Thymus (tissue), 11 donors: ENCODE results near the gene COL16A1. TPM values are rescaled to one million over a fixed set of nuclear protein-coding genes. Genes with fewer than 3 reads are reported as not detected.

Source experiments
- DNase-seq, 9 donors: peaks; one replicate each; pipeline ENCODE4 v3.0.0-alpha.2; 2013; ENCODE audit warnings: low spot score in 9 of 9, low read depth in 6 of 9, missing footprints in 1 of 9
- H3K27ac ChIP-seq, 2 donors: one replicate each; pipeline ENCODE4 v1.5.1; 2013; ENCODE audit warnings: control low read depth in 1 of 2, low read depth in 1 of 2, low read length in 1 of 2, mild to moderate bottlenecking in 1 of 2, moderate library complexity in 1 of 2
- H3K27me3 ChIP-seq, 2 donors: one replicate each; pipeline ENCODE4 v1.5.1; 2013; ENCODE audit warnings: low read length in 1 of 2; ENCODE audit not compliant: control insufficient read depth in 2 of 2, insufficient read depth in 1 of 2
- H3K36me3 ChIP-seq, 2 donors: one replicate each; pipeline ENCODE4 v1.5.1; 2013; ENCODE audit warnings: low read length in 1 of 2, mild to moderate bottlenecking in 1 of 2, moderate library complexity in 1 of 2; ENCODE audit not compliant: control insufficient read depth in 2 of 2, insufficient read depth in 2 of 2
- H3K4me1 ChIP-seq, 2 donors: one replicate each; pipeline ENCODE4 v1.5.1; 2013; ENCODE audit warnings: low read length in 2 of 2; ENCODE audit not compliant: control insufficient read depth in 2 of 2, insufficient read depth in 2 of 2
- H3K4me3 ChIP-seq, 2 donors: one replicate each; pipeline ENCODE4 v1.5.1; 2013; ENCODE audit warnings: low read length in 2 of 2, control low read depth in 1 of 2, mild to moderate bottlenecking in 1 of 2
- H3K9me3 ChIP-seq, 2 donors: one replicate each; pipeline ENCODE4 v1.5.1; 2013; ENCODE audit warnings: low read length in 1 of 2, mild to moderate bottlenecking in 1 of 2; ENCODE audit not compliant: control insufficient read depth in 2 of 2, insufficient read depth in 1 of 2
- WGBS: extraction: QIAGEN DNeasy Blood & Tissue Kit; methylation state at CpG from one replicate; pipeline ENCODE4 v1.1.7; 2013; 5-methylcytosine and 5-hydroxymethylcytosine counted together
- polyA plus RNA-seq: library from polyadenylated mRNA; stranded (reverse); fragments of 200-250 nt; gene quantifications from one replicate; pipeline ENCODE4 v1.2.3, GENCODE V29; 2013
- total RNA-seq: library from RNA; stranded (reverse); fragments of 120-200 nt; gene quantifications from one replicate; pipeline ENCODE4 v1.2.4, GENCODE V29; 2013
- donor health status: healthy.

COL16A1 gene
- total and polyA plus RNA-seq, 2 donors = 32.9 to 39.3 TPM

DNA sequence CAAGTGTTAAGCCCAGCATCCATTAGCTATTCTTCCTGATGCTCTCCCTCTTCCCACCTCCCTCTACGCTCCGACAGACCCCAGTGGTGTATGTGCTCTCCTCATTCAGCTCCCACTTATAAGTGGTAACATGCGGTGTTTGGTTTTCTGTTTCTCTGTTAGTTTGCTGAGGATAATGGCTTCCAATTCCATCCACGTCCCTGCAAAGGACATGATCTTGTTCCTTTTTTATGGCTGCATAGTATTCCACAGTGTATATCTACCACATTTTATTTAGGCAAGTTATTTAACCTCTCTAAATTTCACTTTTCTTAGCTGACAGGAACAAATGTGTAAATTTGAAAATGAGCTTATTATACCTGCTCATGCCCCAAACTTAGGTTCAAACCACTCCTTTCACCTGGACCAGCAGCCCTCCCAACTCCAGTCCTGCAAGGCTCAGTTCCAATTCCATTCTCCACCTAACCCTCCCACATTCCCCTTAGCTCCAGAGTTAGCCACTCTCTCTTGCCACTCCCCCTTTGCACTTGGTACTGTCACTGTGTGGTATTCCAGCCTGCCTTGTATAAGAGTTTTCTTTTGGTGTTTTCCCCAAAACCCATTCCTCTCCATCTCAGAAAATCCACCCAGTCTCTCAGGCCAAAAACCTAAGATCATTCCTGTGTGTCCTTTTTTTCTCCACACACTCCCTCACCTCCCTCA is 57.4 kb downstream of the COL16A1 start:
- Histone ChIP-seq H3K9me3 (peaks cover 0 to 1% of the 10 kb centered on the region in 2 donors), H3K27ac (no peak overlapping the region), H3K36me3 (peaks cover 0 to 2% of the 10 kb centered on the region in 2 donors), H3K4me3 (no peak overlapping the region), H3K4me1 (peaks cover 8 to 33% of the 10 kb centered on the region in 2 donors), H3K27me3 (no peaks in the 10 kb centered on the region)
- no peak for DNase-seq
- 99% methylated on average over 4 of the region's 4 CpGs for WGBS

DNA sequence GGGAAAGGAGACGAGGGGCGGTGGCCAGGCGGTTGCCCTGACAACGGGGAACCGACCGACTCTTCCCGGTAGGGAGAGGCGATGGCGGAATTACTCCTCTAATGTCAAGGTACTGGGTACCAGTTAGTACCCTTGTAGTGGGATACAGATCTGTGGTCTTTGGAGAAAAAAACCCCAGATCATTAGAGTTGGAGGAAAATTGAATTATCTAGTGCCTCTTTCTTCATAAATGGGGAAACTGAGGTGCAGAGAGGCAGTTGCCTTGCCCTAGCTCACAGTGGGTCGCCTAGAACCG is 58.6 kb downstream of the COL16A1 start:
- Histone ChIP-seq H3K4me3 (peak overlapping the region; percentile 79 to 80), H3K27ac (peak overlapping the region; percentile 92 to 97), H3K4me1 (peaks cover 8 to 30% of the 10 kb centered on the region in 2 donors), H3K27me3 (no peaks in the 10 kb centered on the region), H3K36me3 (peaks cover 0 to 4% of the 10 kb centered on the region in 2 donors), H3K9me3 (peaks cover 0 to 1% of the 10 kb centered on the region in 2 donors)
- WGBS = 2% methylated on average over 11 of the region's 11 CpGs
- DNase-seq = no peak

DNA sequence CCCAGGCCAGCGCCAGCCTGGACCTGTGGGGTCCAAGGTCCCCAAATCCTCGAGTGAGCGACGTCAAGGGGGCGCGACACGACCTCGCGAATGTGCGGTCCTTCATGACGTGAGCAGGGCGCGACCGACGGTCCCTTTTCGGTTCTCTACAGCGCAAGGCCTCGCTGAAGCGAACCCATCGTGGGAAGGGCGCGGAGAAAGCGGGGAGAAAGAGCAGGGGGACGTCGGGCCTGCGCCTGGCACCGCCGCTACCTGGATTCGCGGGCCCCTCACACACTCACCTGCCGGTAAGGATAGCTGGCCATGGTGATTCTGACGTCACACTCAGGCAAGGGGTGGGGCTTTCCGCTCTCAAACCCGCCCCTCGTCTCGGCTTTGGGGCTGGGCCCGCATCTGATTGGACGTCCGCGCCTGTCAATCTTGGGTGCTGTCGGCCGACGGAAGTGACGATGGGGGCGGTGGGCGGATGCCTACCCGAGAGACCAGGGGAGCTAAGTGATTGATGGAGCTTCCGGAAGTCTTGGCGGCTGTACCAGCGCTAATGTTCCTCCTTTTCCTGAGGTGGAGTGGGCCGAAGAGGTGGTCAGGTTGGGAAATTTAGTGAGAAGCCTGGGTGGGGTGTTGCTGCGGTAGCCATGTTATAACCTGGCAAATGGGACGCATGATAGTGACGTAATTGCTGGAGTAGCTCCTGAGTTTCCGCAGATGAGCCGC is 59.1 kb downstream of the COL16A1 start, which contains the start of gene PEF1:
Gene PEF1 (minus strand): TSS at position 317 of the 714 bp plus-strand sequence. CDS start 12 bp downstream, at position 305.
- Histone ChIP-seq H3K36me3 (peaks cover 0 to 4% of the 10 kb centered on the region in 2 donors), H3K4me3 (peak within 1 kb of the TSS; percentile 79 to 80), H3K27ac (peak within 1 kb of the TSS; percentile 92 to 97), H3K27me3 (no peaks in the 10 kb centered on the region), H3K4me1 (peaks cover 10 to 30% of the 10 kb centered on the region in 2 donors), H3K9me3 (peaks cover 0 to 1% of the 10 kb centered on the region in 2 donors)
- DNase-seq = peak; percentile 97 to 99 (median 98)
- under 1% methylated on average over 56 of the region's 56 CpGs for WGBS

DNA sequence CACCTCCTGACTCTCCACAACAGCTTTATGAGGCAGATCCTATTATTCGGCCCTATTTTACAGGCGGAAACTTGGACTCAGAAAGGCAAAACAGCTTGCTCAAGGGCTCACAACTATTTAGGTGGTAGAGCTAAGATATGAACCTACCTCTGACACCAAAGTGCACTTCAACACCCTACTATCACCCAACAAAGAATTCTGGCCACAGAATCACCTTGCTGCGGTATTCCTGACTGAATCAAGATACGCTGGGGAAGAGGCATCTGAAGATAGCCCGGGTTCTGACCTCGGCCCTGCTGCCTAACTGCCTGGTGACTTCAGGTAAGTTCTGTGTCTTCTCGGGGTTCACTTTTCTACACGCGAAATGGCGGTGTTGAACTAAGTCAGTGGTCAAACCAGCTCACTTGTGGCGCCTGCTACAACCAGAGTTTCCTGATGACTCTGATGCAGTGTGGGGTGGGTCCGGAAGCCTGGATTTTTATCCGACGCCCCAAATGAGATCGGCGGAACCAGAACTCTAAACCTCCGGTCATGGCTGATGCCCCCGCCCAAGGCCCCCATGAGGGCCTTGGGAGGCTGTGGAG is 59.7 kb downstream of the COL16A1 start:
- peaks cover 0 to 6% of the 10 kb centered on the region in 2 donors for H3K36me3 ChIP-seq
- WGBS = 7% methylated on average over 18 of the region's 18 CpGs
- H3K27me3 ChIP-seq = no peaks in the 10 kb centered on the region
- H3K4me1 ChIP-seq = peaks cover 10 to 30% of the 10 kb centered on the region in 2 donors
- H3K4me3 ChIP-seq = peak overlapping the region; percentile 79 to 80
- H3K9me3 ChIP-seq = peaks cover 0 to 1% of the 10 kb centered on the region in 2 donors
- H3K27ac ChIP-seq = peak overlapping the region; percentile 92 to 95
- peak in 2 of 9 donors; percentile 18 to 23 for DNase-seq

DNA sequence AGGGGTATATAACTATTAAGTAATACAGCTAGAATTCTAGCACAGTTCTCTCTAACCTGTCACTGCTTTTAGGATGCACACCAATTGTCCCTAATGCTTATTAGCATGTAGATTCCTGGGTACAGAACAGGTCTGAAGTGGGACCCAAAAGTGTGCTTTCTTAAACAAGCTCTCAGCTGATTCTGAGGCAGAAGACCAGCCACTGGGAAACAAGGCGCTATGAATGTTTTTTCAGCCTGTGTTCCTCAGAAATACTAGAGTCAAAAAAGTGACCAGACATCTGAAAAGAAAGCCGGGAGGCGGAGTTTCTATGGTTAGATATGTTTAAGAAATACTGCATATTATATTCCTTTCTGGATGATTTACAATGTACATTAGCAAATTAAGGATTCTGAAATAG is 60.9 kb downstream of the COL16A1 start:
- Histone ChIP-seq H3K4me1 (peaks cover 10 to 31% of the 10 kb centered on the region in 2 donors), H3K9me3 (peaks cover 0 to 1% of the 10 kb centered on the region in 2 donors), H3K4me3 (no peak overlapping the region), H3K27ac (no peak overlapping the region), H3K27me3 (no peaks in the 10 kb centered on the region), H3K36me3 (peaks cover 0 to 6% of the 10 kb centered on the region in 2 donors)
- DNase-seq = no peak
- WGBS = over 99% methylated on average over 3 of the region's 3 CpGs

DNA sequence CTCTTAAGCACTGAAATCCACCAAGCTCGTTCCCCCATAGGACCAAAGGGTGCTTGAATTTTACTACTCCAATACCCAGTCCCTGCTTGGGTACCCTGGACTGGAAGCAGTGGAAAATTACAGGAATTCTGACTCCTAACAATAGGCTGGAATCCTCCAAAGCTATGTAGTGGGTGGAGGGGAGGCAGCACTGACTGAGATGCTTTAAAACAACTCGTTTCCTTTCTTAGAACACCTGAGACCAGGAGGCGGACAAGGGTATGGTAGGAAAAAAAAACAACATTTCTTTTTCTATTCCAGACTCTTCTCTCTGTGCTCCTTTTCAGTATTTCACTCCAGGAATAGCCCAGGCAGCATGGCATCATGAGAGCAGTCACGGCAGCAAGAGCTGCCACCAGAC is 61.5 kb downstream of the COL16A1 start:
- Histone ChIP-seq H3K36me3 (peaks cover 0 to 6% of the 10 kb centered on the region in 2 donors), H3K4me1 (peaks cover 10 to 34% of the 10 kb centered on the region in 2 donors), H3K4me3 (no peak overlapping the region), H3K27ac (no peak overlapping the region), H3K27me3 (no peaks in the 10 kb centered on the region), H3K9me3 (peaks cover 0 to 1% of the 10 kb centered on the region in 2 donors)
- 97% methylated on average over 4 of the region's 4 CpGs for WGBS
- DNase-seq = no peak

DNA sequence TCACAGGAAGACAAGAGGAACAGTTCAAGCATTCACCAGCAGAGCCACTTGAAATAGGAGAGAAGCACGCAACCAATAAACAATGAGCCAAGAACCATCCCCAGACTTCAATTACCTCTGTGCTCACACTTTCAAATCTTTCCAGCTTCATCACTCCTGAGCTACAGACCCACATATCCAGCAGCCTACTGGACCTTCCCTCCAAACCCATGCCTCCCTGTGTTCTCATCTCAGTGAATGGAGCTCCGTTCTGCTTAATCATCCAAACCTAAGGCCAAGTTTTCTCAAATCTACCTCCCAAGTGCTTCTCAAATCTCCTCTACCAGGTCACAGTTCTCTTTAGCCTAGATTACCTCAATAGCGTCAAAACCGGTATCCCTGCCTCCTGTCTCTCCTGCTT is 62.9 kb downstream of the COL16A1 start:
- H3K4me1 ChIP-seq = peaks cover 10 to 36% of the 10 kb centered on the region in 2 donors
- no peak overlapping the region for H3K4me3 ChIP-seq
- 91% methylated on average over 4 of the region's 4 CpGs for WGBS
- no peak overlapping the region for H3K27ac ChIP-seq
- H3K9me3 ChIP-seq = no peaks in the 10 kb centered on the region
- peaks cover 3 to 6% of the 10 kb centered on the region in 2 donors for H3K36me3 ChIP-seq
- H3K27me3 ChIP-seq = no peaks in the 10 kb centered on the region
- no peak for DNase-seq

DNA sequence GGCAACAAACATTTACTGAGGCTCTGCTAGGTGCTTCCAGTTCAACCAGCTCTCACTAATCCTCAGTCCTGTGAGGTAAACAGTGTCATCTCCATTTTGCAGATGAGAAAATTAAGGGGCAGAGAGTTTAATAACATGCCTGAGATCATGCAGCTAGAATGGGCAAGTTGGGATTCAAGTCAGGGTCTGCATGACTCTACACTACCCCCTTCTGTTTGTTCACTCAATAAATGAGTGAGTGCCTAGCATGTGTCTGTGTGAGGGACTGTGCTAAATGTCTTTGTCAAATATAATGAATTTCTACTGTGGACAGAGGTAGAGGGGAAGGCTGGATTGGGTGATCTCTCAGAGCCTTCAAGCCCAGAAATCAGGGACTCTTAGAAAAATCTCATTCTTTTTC is 63.6 kb downstream of the COL16A1 start:
- Histone ChIP-seq H3K27me3 (no peaks in the 10 kb centered on the region), H3K27ac (no peak overlapping the region), H3K4me3 (no peak overlapping the region), H3K4me1 (peaks cover 10 to 28% of the 10 kb centered on the region in 2 donors), H3K36me3 (peaks cover 5 to 10% of the 10 kb centered on the region in 2 donors), H3K9me3 (no peaks in the 10 kb centered on the region)
- no peak for DNase-seq

DNA sequence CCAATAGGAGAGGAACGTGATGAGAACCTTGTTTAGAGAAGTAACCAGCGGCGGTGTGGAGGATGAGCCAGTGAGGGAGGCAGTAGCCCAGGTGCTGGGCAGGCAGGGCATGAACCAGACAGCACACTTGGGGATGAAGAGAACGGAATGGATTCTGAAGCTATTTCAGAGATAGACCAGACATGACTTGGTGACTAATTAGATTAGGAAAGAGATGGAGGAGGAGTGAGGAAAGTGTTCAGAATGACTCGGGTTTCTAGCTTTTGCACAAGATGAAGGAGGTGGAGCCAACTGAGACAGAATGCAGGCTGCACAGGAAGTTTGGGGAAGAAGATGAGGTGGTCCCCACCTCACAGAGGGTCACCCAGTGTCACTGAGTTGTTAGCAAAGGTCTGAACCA is 64.3 kb downstream of the COL16A1 start:
- Histone ChIP-seq H3K4me1 (peaks cover 10 to 26% of the 10 kb centered on the region in 2 donors), H3K27me3 (no peaks in the 10 kb centered on the region), H3K4me3 (no peak overlapping the region), H3K27ac (peak overlapping the region in 1 of 2 donors; percentile 38), H3K36me3 (peaks cover 11 to 16% of the 10 kb centered on the region in 2 donors), H3K9me3 (no peaks in the 10 kb centered on the region)
- WGBS = 70% methylated on average over 5 of the region's 5 CpGs
- DNase-seq = no peak
